GM15510 (cell line): ENCODE results near the gene SLC7A6OS.

ENCODE experiments used
- POLR2A ChIP-seq: IDR thresholded peaks from 3 replicates; pipeline ENCODE4 v1.6.1; 2011; ENCODE audit warnings: borderline replicate concordance; ENCODE audit not compliant: insufficient read length; ENCODE audit errors: extremely low read depth

The SLC7A6OS gene

DNA sequence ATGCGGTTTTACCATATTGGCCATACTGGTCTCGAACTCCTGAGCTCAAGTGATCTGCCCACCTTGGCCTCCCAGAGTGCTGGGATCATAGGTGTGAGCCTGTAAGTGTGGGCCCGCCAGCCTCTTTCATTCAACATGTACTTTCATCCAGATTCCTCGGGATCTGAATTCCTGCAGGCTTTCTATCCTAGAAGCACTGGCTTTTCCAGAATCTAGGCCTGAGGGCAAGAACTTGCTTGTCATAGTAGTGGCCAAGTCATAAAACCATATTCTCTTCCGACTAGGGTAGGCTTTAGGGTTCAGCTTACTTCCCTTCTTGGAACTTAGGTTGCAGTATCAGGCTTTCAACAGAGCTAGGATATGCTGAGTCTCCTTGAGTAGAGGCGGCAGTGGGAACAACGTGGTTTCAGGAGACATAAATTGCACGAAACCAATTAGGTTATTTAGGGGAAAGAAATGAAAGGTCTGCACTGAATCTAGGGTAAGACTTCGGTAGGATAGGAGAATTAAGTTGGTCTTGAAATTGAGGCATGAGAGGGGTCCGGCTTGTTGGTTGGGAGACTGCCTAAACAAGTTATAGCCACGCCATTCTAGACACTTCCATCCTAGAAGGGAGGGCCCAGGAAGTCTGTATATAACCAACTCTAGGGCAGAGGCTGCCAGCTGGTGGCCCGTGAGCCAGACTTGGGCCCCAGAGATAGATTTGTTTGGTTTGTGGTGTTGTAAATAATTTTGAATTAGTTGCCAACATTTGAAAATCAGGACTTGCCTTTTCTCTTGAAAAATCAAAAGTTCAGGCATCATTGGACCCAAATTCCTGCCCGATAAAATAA, 30.8 kb downstream of the SLC7A6OS start:
- TF ChIP-seq POLR2A, result no peak

DNA sequence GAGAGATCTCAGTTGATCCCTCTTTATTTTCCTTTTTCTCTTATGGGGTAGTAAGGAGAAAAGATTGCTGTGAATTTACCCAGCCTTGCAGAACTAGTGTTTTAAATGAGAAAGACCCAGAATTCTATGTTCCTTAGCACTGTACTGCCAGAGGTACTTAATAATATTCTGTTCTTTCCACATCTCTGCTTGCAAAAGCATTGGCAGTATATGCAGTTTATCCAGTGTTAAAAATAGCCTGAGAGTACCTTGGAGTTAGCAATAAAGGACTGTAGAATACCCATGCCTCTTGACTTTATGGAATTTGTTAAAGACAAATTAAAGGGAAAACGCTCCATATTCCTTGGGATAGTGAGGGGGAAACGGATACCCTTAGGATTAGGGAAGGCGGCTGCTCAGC, 34.5 kb downstream of the SLC7A6OS start:
- TF ChIP-seq POLR2A, result no peak

DNA sequence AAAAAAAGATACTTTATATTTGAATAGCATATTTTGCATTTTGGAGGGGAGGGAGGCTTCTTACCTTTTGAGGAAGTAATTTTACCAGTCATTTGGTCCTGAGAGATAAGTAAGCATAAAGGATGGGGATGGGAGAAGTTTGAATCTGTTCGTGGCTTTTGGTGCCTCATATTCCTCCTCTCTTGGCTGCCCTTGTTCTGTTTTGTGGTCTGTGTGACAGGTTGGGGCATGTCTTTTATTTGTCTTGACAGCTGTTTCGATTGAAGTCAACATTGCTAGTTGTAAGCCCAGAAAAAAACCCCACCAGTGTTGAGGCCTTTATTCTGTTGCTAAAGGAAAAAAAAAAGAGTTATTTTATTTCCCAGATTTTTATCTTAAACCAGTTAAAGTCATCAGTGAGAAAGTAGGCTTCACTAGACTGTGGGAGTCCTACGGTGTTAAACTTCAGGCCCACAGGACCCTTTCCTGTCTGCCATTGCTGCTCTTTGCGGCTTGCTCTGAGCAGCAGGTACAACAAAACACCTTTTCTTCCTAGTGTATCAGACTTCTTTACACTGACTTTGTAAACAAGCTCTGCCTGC, 35.0 kb downstream of the SLC7A6OS start:
- TF ChIP-seq POLR2A, result no peak

DNA sequence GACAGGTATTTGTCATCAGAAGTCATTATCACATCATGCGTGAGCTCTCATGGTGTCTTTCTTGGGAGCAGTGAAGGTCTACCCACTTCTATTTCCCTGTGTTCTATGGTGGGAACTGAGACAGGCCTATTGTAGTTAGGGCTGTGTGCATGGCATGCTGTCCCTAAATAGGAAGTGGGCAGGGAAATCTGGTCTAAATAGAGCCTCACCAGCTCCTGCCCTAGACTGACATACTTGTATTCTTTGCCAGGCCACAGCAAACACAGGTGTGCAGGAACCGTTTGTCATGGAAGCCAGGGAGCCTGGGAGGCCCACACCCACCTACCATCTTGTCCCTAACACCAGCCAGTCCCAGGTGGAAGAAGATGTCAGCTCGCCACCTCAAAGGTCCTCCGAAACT, 36.3 kb downstream of the SLC7A6OS start:
- no peak for TF ChIP-seq POLR2A

DNA sequence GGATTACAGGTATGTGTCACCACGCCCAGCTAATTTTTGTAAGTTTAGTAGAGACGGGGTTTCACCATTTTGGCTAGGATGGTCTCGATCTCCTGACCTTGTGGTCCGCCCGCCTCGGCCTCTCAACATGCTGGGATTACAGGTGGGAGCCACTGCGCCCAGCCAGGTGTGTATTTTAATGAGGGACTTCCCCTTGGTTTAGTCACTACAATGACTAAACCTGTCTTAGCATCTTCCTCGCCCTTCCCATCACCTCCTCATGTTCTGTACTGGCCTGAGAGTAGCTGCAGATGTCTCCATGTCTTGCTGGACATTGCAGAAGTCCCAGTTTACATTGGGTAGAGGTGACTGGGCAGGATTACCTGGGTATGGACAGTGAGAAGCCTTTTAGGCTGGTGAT, 36.9 kb downstream of the SLC7A6OS start:
- no peak for TF ChIP-seq POLR2A

DNA sequence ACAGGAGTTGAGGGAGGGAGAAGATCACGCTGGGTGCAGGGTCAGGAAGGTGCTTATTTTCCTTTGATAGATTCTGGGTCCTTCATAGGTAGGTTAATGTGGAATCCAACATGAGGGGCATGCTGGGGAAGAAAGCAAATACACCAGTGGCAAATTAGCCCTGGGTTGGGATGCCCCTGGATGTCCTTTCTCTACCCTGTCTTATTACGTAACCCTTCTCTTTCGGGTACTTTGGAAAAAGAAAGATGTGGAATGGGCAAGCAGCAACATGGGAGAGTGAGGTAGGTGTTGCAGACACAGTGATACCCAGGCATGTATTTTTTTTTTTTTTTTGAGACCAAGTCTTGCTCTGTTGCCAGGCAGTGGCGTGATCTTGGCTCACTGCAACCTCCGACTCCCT, 37.3 kb downstream of the SLC7A6OS start:
- no peak for TF ChIP-seq POLR2A

DNA sequence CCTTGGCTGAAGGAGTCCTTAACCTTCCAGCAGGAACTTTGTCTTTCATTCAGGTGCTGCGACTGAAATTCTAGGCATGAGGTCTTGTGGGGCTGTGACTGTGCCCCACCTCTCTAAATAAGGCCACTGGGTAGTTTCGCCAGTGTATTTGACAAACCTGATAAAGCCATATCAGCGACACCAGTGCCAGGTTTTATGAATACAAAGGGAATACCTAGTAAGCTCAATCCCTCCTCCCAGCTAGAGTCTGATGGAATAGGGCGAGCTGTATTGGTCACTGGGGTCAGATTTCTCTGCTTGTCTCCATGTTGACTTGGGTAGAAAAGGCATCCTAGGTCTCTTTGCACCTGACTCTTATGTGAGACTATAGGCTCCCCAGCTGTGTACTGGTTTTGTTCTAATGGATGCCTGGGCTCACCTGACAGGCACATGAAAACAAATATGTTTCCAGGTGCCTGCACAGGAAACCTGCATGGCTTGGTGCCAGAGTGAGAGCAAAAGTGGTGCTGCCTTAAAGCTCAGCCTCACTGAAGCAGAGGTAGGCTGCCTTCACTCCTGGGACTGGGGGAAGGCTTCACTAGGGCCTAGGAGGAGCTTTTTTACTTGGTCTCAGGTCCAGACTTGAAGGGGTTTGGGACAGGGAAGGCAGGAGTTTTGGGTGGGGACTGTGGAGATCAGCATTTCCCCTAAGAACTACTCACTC, 38.1 kb downstream of the SLC7A6OS start:
- TF ChIP-seq POLR2A, result no peak

DNA sequence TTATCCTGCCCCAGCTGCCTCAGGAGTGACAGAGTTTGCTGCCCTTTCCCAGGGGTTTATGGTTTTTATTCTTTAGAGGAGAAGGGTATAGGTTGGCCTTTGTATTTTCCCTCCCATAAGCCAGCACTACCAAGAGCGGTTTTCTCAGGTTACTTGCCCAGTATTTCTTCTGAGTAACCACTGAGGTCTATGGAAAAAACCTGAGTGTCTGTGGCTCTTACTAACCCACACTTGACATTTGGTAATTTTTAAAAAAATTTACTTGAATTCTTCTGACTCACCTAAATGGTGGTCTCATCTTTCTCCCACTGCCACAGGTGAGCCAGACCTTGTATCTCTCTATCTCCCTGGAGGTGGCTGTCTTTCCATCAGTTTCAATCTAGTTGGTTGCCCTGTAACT, 40.4 kb downstream of the SLC7A6OS start:
- TF ChIP-seq POLR2A, result no peak

DNA sequence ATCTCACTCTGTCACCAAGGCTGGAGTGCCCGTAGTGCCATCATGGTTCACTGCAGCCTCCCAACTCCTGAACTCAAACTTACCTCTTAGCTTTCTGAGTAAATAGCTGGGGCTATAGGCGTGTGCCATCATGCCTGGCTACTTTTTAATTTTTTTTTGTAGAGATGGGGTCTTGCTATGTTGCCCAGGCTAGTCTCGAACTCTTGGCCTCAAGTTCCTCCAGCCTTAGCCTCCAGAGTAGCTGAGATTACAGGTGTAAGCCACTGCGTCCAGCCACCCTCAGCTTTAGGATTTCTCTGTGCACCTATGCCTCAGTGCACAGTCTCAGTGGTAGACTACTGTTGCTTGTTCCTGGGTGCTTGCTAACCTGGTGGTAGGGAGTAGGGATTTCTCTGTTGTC, 41.0 kb downstream of the SLC7A6OS start:
- TF ChIP-seq POLR2A, result no peak

DNA sequence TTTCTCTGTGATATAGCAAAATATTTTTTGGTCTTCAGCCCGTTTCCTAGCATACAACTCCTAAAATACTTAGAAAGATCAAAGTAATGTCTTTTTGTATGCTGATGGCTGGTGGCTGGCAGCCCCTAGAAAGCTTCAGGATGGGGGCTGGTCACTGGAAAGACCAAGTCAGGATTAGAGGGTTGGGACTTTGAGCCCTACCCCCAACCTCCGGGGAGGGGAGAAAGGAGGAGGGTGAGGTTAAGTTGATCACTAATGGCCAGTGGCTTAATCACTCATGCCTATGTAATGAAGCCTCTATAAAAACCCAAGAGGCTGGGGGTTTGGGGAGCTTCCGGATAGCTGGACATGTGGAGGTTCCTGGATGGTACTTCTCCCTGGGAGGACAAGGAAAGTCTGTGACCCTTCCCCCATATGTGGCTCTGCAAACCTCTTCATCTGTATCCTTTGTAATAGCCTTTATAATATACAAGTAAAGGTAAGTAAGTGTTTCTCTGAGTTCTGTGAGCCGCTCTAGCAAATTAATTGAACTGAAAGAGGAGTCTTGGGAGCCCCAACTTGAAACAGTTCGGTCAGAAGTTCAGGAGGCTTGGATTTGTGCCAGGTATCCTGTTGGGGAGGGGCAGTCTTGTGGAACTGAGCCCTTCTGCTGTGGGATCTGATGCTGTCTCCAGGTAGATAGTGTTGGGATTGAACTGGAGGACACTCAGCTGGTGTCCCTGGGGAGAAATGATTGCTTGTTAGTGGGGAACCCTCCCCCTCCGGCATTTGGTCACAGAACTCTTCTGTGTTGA, 42.9 kb downstream of the SLC7A6OS start:
- no peak for TF ChIP-seq POLR2A

DNA sequence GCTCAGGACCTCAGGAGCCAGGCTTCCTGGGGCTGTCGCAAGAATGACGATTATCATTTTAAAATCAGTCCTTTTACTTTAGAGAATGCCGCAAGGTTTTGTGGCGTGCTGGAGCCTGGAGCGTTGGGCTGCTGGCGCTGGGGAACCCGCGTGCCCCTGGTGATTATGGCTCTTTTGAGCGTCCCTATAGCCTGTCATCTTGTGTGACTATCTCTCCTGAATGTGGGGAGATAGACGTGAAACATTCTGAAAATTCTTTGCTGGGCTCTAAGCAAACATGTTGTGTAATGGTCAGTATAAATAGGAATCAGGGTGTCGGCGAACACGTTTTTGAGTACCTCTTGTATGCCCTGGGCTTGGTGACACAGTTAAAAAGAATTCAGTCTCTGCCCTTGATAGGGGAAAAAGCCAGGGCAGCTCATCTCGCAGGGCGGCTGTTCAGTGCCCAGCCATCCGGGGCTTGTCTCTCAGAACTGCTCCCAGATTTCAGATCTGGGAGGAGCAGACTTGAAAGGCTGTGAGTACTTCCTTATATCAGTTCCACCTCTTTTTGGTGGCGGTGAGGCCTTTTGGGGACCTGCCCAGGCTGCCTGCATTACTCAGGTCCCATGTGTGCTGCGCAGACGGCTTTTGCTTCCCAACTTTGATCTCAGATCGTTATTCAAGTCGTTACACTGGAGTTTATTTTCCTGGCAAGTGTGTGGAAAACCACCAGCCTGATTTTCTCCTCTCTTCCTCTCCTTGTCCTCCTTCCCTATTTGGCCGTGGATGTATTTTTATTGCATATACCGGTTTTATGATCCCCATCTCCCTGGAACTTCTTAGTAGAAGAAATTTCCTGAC, 45.4 kb downstream of the SLC7A6OS start:
- peak; percentile 45 for TF ChIP-seq POLR2A

DNA sequence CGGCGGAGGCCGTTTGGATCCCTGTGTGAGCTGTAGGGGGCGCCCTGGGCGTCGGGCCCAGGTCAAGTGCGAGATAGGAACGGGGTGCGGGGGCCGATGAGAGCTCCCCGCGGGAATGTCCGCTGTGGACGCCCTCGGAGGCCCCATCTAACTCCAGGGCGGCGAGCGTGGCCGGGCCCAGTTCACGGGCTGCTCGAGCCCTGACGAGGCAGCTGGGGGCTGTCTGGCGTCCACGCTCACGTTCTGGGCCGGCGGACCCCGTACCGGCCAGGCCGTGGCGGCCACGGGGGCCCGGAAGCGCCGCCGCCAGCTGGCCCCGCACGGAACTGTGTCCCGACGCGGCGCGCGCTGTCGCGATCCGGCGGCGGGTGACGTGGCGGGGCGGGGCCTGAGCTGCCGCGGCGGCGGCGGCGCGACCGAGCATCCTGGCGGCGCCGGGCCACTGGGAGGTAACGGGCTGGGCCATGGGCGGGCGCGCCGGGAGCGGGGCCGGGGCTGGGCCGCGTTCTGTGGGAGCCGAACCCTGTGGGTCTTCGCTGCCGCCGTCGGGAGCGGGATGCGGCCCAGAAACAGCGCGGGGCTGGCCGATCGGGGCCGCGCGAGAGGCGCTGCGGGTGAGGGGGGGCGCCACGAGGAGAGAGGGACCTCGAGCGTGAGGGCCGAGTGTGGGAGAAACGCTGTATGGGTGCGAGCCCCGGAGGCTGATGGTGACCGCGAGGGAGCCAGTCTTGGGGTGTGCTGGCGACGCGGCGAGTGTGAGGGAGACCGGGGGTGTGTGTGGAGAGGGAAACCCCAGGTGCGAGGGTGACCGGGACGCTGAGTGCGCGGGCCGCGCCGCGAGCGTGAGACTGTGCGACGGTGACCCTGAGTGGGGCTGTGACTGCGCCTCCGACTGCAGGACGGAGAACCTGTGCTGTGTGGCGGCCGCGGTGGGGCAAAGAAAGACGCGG, 46.3 kb downstream of the SLC7A6OS start, which contains the start of gene SLC7A6:
TSS of gene SLC7A6 (plus strand) at position 399 of the 950 bp plus-strand sequence. CDS start 10,201 bp downstream, outside the sequence.
- peak; percentile 68 for TF ChIP-seq POLR2A
